ENCODE measurements around the gene SCUBE2. TPM values are rescaled to one million over a fixed set of nuclear protein-coding genes. Genes with fewer than 3 reads are reported as not detected.

Gene SCUBE2
- total RNA-seq, 1 donor, result 1.8 TPM

DNA sequence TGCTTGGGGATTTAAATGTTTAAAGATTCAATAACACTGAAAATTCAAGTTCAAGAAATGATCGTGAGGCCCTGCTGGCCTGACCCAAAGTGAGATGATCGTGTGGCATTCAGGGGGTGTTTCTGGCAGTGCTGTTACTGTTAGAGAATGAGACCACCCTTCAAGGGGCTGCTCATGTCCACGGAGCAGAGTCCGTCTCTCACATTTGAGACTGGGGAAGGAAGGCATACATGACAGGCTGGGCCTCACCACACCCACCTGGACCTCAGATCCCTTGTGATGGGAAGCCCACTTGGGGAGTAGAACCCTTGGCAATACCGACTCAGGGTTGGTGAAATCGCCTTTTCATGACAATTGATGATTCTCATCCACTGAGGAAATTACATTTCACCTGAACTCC lies 71.5 kb downstream of the SCUBE2 start:
- Histone ChIP-seq H3K9me3 (ENCODE audit: low read depth, low read length) (no peaks in the 10 kb centered on the region), H3K4me1 (ENCODE audit: insufficient read depth, low read length) (peaks cover 6% of the 10 kb centered on the region), H3K4me2 (ENCODE audit: insufficient read depth, low read length) (no peak overlapping the region), H3K79me2 (ENCODE audit: insufficient read depth, low read length) (no peaks in the 10 kb centered on the region), H3K36me3 (ENCODE audit: insufficient read depth, low read length) (no peaks in the 10 kb centered on the region), H3K4me3 (ENCODE audit: insufficient read depth, low read length) (no peak overlapping the region), H4K20me1 (ENCODE audit: insufficient read depth, low read length) (no peaks in the 10 kb centered on the region), H3K27ac (ENCODE audit: low read depth, low read length) (no peak overlapping the region), H2AFZ (ENCODE audit: low read length) (no peak overlapping the region), H3K27me3 (ENCODE audit: insufficient read depth, low read length) (no peaks in the 10 kb centered on the region)
- TF ChIP-seq, protein P1, sequence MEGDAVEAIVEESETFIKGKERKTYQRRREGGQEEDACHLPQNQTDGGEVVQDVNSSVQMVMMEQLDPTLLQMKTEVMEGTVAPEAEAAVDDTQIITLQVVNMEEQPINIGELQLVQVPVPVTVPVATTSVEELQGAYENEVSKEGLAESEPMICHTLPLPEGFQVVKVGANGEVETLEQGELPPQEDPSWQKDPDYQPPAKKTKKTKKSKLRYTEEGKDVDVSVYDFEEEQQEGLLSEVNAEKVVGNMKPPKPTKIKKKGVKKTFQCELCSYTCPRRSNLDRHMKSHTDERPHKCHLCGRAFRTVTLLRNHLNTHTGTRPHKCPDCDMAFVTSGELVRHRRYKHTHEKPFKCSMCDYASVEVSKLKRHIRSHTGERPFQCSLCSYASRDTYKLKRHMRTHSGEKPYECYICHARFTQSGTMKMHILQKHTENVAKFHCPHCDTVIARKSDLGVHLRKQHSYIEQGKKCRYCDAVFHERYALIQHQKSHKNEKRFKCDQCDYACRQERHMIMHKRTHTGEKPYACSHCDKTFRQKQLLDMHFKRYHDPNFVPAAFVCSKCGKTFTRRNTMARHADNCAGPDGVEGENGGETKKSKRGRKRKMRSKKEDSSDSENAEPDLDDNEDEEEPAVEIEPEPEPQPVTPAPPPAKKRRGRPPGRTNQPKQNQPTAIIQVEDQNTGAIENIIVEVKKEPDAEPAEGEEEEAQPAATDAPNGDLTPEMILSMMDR (IDR thresholded peaks at IDR 0.05; ENCODE audit: extremely low read depth, low read depth, low read length), result no peak
- DNase-seq (ENCODE audit: insufficient read length, low spot score, missing footprints), result no peak

DNA sequence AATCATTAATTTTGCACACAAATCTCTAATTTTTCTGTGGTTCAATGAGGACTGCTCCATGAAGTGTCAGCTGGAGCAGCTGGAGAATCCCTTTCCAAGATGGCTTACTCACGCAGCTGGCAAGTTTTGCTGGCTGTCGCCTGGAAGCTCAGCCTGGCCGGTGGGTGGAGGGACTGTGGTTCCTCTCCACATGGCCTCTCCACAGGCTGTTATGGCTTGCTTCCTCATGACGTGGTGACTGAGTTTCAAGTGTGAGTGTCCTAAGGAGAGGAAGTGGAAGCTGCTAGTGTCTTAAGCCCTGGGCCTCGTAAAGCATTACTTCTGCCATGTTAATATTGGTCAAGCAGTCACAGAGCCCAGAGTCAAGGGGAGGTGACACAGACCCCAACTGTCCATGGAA lies 73.6 kb downstream of the SCUBE2 start:
- H3K4me1 ChIP-seq (ENCODE audit: insufficient read depth, low read length), result peaks cover 6% of the 10 kb centered on the region
- H3K36me3 ChIP-seq (ENCODE audit: insufficient read depth, low read length), result no peaks in the 10 kb centered on the region
- H3K4me2 ChIP-seq (ENCODE audit: insufficient read depth, low read length), result no peak overlapping the region
- TF ChIP-seq, protein P1 (IDR thresholded peaks at IDR 0.05; ENCODE audit: extremely low read depth, low read depth, low read length), result no peak
- no peaks in the 10 kb centered on the region for H3K27me3 ChIP-seq (ENCODE audit: insufficient read depth, low read length)
- no peaks in the 10 kb centered on the region for H4K20me1 ChIP-seq (ENCODE audit: insufficient read depth, low read length)
- H3K9me3 ChIP-seq (ENCODE audit: low read depth, low read length), result no peaks in the 10 kb centered on the region
- DNase-seq (ENCODE audit: insufficient read length, low spot score, missing footprints), result peak; percentile 62
- H3K27ac ChIP-seq (ENCODE audit: low read depth, low read length), result no peak overlapping the region
- peak overlapping the region; percentile 67 for H2AFZ ChIP-seq (ENCODE audit: low read length)
- no peaks in the 10 kb centered on the region for H3K79me2 ChIP-seq (ENCODE audit: insufficient read depth, low read length)
- no peak overlapping the region for H3K4me3 ChIP-seq (ENCODE audit: insufficient read depth, low read length)

GRCh38 chr11:9016916-9017642 lies 74.3 kb downstream of the SCUBE2 start:
- no peaks in the 10 kb centered on the region for H3K9me3 ChIP-seq (ENCODE audit: low read depth, low read length)
- no peaks in the 10 kb centered on the region for H3K79me2 ChIP-seq (ENCODE audit: insufficient read depth, low read length)
- no peak overlapping the region for H3K4me2 ChIP-seq (ENCODE audit: insufficient read depth, low read length)
- no peaks in the 10 kb centered on the region for H3K27me3 ChIP-seq (ENCODE audit: insufficient read depth, low read length)
- H3K4me1 ChIP-seq (ENCODE audit: insufficient read depth, low read length), result peaks cover 6% of the 10 kb centered on the region
- TF ChIP-seq, protein P1 (IDR thresholded peaks at IDR 0.05; ENCODE audit: extremely low read depth, low read depth, low read length), result no peak
- no peaks in the 10 kb centered on the region for H4K20me1 ChIP-seq (ENCODE audit: insufficient read depth, low read length)
- no peak overlapping the region for H3K27ac ChIP-seq (ENCODE audit: low read depth, low read length)
- no peak for DNase-seq (ENCODE audit: insufficient read length, low spot score, missing footprints)
- no peak overlapping the region for H2AFZ ChIP-seq (ENCODE audit: low read length)
- no peak overlapping the region for H3K4me3 ChIP-seq (ENCODE audit: insufficient read depth, low read length)
- no peaks in the 10 kb centered on the region for H3K36me3 ChIP-seq (ENCODE audit: insufficient read depth, low read length)

- H3K27ac ChIP-seq (ENCODE audit: low read depth, low read length), result no peak overlapping the region
These were observed 75.7 kb downstream of the SCUBE2 start for GRCh38 chr11:9015677-9016076.

More at GRCh38 chr11:9015677-9016076, 75.7 kb downstream of the SCUBE2 start:
- H3K79me2 ChIP-seq (ENCODE audit: insufficient read depth, low read length), result no peaks in the 10 kb centered on the region
- H2AFZ ChIP-seq (ENCODE audit: low read length), result peak overlapping the region; percentile 21
- H3K9me3 ChIP-seq (ENCODE audit: low read depth, low read length), result no peaks in the 10 kb centered on the region
- H3K4me1 ChIP-seq (ENCODE audit: insufficient read depth, low read length), result peaks cover 6% of the 10 kb centered on the region
- peak; percentile 84 for DNase-seq (ENCODE audit: insufficient read length, low spot score, missing footprints)
- H3K4me2 ChIP-seq (ENCODE audit: insufficient read depth, low read length), result no peak overlapping the region
- no peaks in the 10 kb centered on the region for H3K27me3 ChIP-seq (ENCODE audit: insufficient read depth, low read length)
- H4K20me1 ChIP-seq (ENCODE audit: insufficient read depth, low read length), result no peaks in the 10 kb centered on the region
- H3K36me3 ChIP-seq (ENCODE audit: insufficient read depth, low read length), result no peaks in the 10 kb centered on the region
- TF ChIP-seq, protein P1 (IDR thresholded peaks at IDR 0.05; ENCODE audit: extremely low read depth, low read depth, low read length), result peak; percentile 83
- H3K4me3 ChIP-seq (ENCODE audit: insufficient read depth, low read length), result no peak overlapping the region

Measured in osteoblast (primary cell).